Glomerular endothelial cell (primary cell): ENCODE data around the gene NGEF. TPM values are rescaled to one million over a fixed set of nuclear protein-coding genes. Genes with fewer than 3 reads are reported as not detected.

ENCODE experiments used
- DNase-seq: peaks from one replicate; pipeline ENCODE4 v3.0.0-alpha.2; 2011; ENCODE audit warnings: low read depth, low spot score; ENCODE audit errors: extremely low read depth
- total RNA-seq: library from RNA; depleted of rRNA; stranded (reverse); fragments of >200 nt; gene quantifications from 2 replicates; pipeline ENCODE4 v1.2.3, GENCODE V29; 2015

NGEF gene
- total RNA-seq, 1 donor from 2014 or later, result 0.47 TPM

DNA sequence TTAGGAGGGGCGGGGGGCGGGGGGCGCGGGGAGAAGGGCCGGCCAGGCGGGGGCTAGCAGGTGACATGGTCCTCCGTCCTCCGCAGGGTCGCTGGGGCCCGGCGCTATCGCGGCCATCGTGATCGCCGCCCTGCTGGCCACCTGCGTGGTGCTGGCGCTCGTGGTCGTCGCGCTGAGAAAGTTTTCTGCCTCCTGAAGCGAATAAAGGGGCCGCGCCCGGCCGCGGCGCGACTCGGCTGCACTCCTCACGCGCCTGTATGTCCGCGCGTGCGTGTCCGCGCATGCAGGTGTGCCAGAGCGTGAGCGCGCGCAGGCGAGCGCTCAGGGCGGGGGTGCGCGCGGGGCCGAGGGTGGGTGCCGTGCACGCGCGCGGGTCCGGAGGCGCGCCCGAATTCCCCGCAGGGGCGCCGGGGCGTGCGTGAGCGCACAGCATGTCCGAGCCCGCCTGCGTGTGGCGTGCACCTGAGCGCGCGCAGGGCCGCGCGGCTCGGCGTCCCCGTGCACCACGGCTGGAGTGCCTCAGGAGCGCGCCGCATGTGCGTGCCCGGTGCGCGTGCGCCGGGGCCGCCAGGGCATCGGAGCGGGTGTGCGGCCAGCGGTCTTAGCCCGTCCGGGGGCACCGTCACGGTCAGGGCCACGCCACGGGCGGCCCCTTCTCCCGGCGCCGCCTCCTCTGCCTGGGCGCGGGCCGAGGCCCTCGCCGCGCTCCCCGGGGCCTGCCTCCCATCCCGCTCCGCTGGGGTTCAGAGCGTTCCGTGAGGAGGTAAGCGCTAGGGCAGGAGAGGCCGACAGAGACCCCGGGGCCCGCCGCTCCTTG, 136.7 kb downstream of the NGEF start:
- no peak for DNase-seq

DNA sequence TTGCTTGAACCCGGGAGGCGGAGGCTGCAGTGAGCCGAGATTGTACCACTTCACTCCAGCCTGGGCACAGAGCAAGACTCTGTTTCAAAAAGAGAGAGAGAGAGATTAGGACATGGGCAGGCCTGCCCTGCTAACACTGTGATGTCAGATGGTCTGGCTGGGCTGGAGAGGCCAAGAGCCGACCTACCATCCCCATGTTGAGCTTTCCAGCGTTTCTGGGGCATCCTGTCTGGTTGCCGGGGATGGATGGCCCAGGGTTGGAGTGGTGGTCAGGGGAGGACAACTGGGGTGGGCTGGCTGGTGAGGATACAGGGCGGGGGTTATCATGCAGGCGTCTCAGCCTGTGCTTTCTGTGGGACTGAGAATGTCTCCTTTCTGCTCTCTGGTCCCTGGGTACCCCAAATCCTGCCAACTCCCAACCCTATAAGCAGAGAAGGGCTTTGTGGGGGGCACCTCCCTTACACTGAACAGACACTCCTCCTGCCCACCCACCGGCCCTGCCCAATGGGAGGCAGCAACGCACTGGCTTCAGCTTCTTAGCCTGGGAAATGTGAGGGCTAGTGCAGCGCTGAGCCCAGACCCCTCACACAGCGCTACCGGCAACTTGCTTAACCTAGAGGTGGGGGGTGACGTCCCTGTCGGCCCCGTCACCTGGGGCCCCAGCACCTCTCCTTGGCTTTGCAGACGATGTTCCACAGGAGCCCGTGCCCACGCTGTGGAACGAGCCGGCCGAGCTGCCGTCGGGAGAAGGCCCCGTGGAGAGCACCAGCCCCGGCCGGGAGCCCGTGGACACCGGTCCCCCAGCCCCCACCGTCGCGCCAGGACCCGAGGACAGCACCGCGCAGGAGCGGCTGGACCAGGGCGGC, 137.6 kb downstream of the NGEF start:
- no peak for DNase-seq

DNA sequence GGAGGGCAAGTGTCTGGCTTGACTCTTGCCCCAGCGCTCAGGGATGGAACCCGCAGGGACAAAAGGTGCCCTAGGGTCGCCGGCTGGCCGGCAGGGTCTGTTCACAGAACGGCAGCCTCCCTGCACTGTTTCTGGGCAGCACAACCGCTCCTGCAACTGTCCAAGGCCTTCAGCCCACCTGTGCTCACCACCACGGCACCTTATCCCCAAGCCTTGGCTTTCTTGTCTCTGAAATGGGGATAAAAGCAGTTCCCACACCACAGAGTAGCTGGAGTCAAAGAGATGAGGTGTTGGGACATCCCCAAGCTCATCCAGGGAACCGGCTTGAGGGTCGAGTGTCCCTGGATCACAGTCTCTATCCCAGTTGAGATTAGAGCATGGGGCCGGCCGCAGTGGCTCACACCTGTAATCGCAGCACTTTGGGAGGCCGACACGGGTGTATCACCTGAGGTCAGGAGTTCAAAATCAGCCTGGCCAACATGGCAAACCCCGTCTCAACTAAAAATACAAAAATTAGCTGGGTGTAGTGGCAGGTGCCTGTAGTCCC, 138.3 kb downstream of the NGEF start:
- no peak for DNase-seq

DNA sequence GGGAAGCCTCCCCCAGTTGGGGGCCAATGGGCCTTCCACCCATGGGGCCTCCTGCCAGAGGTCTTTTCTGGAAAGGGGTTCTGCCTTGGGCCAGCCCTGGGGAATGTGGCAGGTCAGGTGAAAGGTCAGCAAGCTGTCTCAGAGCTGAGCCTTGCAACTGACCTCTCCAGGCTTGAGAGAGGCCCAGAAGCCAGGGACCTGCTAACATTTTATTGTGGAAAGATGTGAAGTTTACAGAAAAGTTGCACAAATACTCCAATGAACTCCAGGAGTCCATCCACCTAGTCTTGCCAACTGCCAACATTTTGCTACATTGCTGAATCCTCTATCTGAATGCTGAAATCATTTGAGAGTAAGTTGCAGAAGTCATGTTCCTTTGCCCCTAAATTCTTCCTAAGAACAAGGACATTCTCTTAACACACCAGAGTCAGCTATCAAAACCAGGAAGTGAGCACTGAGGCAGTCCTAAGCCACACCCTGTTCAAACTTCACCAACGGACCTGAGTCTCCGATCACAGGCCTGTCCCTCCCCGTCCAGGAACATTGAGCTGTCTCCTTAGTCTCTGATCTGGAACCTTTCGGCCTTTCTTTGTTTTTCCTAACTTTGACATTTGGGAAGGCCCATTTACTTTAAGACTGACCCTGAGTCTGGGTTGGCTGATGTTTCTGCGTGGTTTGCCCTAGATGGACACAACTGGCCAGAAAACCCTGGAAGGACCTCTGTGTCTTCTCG, 139.0 kb downstream of the NGEF start:
- DNase-seq, result no peak

DNA sequence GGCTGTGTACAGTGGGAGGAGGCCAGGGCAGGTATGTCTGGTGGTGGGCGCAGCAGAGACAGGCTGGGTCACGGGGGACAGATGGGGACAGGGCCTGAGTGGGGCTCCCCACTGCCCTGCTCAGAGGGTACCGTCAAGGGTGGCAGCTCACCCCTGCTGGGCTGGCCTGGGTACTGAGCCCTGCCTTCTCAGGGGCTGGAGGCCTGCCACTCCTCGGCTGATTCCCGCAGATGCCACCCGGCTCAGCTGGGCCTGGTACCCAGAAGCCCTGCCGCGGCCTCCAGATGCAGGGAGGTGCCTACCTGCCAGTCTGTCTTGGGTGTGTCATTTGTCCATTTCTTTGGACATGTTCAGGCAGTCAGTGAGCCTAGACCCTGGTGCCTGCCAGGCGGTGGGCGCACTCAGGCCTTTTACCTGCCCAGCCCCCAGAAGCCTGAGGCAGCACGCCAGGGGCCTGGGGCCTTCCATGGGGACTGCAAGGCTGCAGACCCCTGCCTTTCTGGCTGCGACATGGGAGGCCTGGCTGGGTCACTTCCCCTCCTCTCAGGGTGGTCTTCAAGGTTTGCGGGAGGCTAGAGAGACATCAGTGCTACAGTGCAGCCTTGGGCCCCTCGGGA, 139.7 kb downstream of the NGEF start:
- DNase-seq, result no peak

DNA sequence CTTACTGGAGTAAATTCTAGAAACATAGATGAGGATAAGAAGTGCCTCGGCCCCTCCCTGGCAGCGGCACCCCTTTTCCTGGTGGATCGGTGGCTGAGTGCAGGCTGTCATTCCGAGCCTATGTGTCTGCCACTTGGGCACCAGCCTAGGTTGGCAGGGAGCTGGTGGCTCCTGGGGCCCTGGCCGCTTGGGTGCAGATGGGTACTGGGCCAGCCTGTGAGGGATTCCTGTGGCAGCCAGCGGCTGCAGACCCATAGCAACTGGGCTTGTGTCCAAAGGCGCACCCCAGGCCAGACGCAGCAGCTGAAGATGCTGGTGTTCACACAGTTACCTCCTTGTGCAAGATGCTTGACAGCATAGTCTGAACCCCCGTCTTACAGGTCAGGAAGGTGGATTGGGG, 140.2 kb downstream of the NGEF start:
- DNase-seq, result no peak

DNA sequence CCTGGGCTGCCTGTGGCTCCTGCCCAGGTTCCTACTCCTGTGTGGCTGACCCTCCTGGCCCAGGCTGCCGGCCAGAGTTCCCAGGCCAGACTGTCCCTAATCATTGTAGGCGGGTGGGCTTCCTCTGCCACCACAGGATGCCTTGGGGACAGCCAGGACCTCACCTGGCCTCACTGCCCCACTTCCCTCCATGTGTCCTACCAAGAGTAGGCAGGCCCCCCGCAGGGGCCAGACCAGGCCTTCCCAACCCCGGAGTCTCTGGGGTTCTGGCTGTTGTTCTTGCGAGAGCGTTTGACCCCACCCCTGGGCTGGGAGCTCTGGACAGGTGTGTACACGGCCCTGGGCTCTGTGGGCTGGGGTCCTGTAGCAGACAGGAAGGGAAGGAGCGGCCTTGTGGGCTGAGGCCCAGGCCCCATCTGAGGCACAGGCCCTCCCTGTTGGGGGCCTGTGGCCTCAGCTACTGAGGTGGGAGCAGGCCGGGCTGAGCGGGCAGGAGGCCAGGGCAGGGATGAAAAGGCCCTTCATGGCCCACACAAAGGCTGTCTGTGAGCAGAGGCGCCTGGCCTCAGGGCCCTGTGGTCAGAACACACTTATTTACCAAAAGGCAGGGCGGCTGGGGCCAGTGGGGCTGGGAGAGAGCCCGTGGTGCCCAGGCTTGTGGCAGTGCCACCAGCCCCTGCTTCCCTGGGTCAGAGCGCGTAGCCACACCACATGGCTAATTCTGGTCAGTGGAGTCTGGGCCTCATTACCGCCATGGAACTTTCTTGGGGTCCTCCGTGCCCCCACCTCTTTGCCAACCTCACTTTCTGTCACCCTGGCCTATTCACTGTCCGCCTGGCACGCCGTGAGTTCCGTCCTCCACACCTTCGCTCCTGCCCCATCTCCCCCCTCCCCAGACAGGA, 141.0 kb downstream of the NGEF start:
- no peak for DNase-seq

DNA sequence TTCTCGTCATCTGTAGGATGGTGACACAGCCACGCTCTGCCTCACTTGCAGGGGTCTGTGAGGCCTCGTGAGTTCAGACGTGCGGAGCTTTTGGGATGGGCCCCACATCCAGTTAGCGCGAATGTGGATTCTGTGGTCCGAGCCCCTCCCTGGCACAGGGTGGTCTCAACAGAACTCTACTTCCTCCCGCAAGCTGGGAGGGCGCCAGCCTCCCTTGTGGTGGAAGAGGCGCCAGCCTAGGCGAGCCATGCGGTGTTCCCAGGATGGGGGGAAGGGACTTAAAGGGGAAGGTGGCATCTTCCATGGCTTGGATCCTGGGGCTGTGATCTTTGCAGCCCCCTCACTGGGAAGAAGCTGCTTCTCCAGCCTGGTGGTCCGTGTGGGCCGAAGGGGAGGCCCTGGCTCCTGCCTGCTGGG, 141.6 kb downstream of the NGEF start:
- no peak for DNase-seq

DNA sequence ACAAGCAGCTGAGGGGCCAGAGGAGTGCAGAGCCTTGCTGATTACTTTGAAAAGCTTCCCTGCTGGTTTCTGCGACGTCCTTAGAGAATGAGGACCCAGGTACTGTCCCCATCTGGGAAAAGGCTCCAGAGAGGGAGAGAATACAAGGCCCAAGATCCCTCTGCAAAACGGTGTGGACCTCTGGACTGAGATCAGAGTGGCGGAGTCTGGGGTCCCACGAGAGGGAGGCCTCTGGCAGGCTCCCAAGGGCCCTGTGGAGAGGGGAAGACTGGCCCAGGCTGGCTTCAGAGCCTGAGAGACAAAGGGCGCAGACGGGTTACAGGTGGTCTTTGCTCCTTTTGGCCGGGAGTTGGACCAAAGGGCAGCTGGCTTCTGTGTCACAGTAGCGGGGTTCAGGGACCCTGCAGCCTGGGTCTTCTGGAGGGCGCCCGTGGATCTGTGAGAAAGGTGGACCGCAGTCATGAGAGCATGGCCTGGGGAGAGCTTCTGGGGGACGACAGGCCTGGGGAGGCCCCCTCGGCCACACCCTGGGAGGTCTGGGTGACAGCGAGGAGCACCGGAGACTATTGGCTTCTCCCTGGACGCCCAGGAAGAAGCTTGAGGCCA, 142.2 kb downstream of the NGEF start:
- no peak for DNase-seq

DNA sequence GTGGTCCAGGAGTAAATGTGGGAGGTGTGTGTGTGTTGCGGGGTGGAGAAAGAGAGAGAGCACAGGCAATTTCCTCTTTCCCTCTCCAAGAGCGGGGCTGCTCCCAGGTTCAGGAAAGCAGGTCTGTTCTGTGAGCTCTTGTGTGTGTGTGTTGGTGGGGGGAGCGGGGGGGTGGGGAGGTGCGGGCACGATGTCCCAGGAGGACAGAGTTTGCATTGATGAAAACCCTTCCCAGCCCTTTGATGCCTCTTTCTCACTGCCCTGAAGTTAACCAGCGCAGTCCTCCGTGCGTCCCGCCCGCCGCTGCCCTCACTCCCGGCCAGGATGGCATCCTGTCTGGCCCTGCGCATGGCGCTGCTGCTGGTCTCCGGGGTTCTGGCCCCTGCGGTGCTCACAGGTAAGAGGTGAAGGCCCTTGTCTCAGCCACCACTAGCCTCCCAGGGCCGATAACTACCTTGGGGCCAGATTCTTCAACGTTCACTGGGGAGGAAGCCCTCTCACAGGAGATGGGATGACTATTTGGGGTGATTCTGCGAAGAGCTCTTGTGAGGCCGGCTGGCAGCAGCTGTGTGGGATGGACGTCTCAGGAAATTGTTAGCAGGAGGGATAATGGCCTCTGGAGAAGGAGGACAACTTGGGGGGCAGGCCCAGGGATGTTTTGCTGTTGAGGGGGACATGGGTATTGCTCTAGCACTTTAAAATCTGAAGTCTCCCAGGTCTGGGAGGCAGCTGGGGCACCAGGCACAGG, 142.9 kb downstream of the NGEF start, which contains the start of gene SNORC:
Gene SNORC (plus strand): TSS at position 247 of the 748 bp plus-strand sequence. CDS start 78 bp downstream, at position 325.
- DNase-seq, result no peak

DNA sequence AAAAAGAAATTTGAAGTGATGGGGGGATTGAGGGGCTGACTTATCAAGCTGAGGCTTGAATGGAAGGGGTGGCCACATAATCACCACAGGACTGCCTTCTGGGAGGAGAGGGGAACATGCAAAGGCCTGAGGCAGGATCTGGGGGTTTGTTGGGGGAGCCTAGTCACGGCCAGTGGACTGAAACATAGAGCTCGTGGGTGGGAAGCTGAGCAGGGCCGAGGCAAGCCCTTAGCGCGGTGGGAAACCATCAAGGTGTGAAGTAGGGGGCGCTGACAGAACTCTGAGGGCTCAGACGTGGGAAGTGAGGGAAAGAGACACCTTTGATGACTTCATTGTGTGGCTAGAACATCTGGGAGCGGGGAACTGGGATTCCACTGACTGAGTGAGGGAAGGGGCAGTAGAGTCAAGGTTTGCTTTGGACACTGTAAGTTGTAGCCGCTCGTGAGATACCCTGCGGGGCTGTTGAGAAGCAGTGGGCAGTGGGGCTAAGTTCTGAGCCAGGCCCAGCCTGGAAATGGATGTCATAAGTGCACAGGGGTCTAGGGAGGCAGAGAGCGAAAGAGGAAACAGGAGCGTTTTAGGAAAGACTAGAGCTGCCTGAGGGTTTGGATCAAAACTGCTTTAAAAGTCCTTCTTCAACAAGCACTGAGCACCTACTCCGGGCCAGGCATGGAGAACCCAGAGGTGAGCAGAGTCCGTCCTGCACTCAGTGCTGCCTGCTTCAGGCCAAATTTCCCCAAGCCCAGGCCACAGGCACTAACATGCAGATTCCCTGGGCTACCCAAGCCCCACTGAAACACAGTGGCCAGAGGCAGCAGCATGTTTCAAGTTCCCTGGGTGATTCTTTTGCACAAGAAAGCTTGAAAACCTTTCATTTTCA, 143.7 kb downstream of the NGEF start:
- DNase-seq, result no peak

DNA sequence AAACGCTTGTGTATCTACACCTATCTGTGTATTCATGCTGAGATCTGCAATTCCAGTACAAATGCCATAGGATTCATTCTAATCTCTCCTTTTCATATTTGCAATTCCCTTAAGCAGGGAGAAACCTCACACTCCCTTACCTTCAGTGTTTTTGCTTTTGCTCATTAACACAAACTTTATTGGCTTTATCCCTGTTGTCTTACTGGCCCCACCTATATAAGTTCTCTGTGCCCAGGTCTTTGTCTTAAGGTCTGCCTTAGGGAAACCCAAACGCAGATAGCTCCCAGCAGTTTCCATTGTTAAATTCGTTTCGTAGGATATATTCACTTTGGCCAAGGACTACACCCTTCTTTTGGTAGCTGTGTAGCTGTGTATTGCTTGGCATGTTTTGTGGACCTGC, 147.0 kb downstream of the NGEF start:
- DNase-seq, result no peak

DNA sequence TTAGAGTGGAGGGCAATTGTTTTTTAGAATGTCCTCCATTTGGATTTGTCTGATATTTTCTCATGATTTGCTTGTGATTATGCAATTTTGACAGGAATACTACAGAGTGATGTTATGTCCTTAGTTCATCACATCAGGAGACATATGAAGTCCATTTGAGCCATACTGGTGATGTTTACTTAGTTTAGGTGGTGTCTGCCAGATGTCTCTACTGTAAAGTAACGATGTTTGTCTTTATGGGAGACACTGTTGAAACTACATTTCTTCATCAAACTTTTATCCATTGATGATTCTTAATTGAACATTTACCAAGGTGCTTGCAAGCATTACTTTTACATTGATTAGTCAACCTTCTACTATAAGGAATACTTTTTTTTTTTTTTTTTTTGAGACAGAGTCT, 147.9 kb downstream of the NGEF start:
- DNase-seq, result no peak

DNA sequence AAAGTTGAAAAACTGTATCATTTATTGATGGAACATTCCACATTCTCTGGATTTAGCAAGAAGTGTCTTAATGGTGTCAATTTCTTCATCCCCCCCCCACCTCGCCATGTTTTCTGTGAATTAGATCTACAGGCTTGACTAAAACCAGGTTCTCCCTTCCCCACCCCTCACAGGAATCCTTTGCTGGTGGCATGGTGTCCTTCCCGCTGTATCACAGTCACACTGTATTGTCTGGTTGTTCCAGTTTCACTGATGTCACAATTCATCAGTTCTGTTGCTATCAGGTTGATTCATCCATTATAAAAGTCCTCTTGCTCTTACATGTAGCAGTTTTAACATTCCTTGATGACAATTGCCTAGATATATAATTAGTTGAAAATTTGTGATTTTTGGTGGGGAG, 149.1 kb downstream of the NGEF start:
- no peak for DNase-seq

DNA sequence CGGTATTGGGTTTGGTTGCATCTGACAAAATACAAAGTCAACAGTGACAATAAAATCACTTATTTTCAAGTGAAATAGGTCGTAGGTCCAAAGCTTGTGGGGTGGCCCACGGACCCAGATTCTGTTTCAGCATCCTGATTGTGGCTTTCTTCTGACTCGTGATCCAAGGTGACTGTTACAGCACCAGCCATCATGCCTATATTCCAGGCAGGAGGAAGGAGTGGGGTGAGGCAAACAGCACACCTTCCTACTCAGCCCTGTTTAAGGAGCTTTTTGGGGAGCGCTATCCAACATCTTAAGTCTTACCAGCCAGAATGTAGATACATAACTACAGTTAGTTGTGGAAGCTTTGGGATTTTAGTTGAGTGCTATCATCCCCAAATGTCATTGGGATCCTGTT, 151.7 kb downstream of the NGEF start:
- no peak for DNase-seq

DNA sequence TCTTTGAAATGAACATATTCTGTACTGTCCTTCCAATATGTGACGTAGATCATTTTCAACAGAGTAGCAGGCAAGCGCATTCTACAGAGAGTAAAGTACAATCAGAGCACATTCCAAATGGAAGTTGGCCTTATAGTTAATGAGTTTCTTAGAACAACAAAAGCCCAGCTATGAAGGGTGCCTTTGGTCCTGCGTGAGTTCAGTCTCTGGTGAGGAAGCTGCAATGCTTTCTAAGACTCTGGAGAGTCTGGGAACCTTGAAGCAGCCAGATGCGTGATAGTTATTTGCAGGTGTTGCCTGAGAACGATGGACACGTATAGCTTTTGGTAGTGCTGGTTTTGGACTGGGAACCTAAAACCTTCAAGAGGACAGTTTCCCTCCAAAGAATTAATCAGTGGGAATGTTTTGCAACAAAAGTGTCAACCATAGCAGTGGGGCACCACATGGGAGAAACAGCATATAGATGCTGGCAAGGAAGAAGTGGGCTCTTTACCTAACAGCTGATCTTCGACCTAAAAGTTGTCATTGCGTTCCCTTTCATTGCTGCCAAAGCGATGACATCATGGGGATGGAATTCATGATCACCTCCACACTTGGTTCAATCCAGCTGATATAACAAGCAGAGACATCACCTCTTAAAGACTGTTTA, 152.3 kb downstream of the NGEF start:
- no peak for DNase-seq

DNA sequence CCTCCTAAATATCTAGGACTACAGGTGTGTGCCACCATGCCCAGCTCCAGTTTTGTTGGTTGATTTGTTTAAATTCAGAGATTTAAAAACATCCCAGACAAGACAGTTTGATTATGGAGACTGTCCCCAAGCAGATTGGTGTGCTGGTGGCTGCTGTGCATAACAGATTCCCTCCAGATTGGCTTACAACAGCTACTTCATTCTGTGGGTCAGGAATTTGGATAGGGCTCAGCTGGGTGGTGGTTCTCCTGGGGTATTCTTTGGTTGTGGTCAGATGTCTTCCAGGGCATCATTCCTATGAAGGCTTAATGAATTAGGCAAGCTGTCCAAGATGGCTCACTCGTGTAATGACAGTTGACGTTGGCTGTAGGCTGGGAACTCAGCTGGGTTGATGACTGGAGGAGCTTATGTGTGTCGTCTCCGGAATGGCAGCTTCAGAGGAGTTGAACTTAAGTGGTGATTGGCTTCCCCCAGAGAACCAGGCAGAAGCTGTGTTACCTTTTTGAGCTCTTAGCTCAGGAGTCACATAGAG, 153.6 kb downstream of the NGEF start:
- DNase-seq, result no peak
